HepG2 (cell line): ENCODE results near the gene KIF6. TPM values are rescaled to one million over a fixed set of nuclear protein-coding genes. Genes with fewer than 3 reads are reported as not detected.
A peak's percentile ranks its signal among the peaks of the same experiment; 100 is the strongest.

Experiments used
- ATAC-seq: fragments of 200-7000 bp; cut with Tn5 transposase; 3 replicates; pipeline ENCODE4 v1.9.1; 2020; ENCODE audit warnings: mild to moderate bottlenecking, moderate library complexity
- BruUV-seq: library from RNA; stranded (reverse); fragments of 400-500 nt; replicated peaks from 2 replicates; lab custom pipeline; 2021; lab: Mats Ljungman, UMichigan
- CTCF ChIA-PET: fragments of 300-600 bp; formaldehyde crosslinking; extraction: SDS; loops from one replicate; lab custom pipeline; 2021; ENCODE audit warnings: low total read pairs, inconsistent platforms, low intra/inter-chr PET ratio; lab: Yijun Ruan, JAX
- POLR2A ChIA-PET: fragments of 350-600 bp; sonication (Branson Sonifier 250); formaldehyde crosslinking; loops from one replicate; lab custom pipeline; 2020; ENCODE audit warnings: antibody characterized with exemption, inconsistent platforms; lab: Yijun Ruan, JAX
- DNase-seq: peaks from one replicate; pipeline ENCODE4 v3.0.0-alpha.2; 2015; ENCODE audit warnings: low spot score
- FAIRE-seq: peaks from 3 replicates; lab custom pipeline; 2011; peaks lifted over from hg19 to GRCh38; lab: Jason Lieb, UNC
- H2AFZ ChIP-seq: one replicate; pipeline ENCODE4 v1.6.1; 2011; ENCODE audit warnings: low read length, inconsistent platforms
- H3K27ac ChIP-seq: fragments of 300-600 bp; 3 replicates; pipeline ENCODE4 v1.8.0; 2011; ENCODE audit warnings: mixed run types, mild to moderate bottlenecking, mixed read lengths, low read length, inconsistent platforms; ENCODE audit not compliant: insufficient read depth; ENCODE audit errors: extremely low read length
- H3K27me3 ChIP-seq, 2 experiments: fragments of 200-600 bp in 1 of 2; 2 replicates in 1 of 2; 3 replicates in 1 of 2; pipeline versions ENCODE4 v1.6.0 to v1.8.0; 2011; ENCODE audit warnings: low read length in 2 of 2, mild to moderate bottlenecking in 2 of 2, moderate library complexity in 2 of 2, inconsistent platforms in 1 of 2; ENCODE audit not compliant: insufficient read depth in 2 of 2, control insufficient read depth in 1 of 2
- H3K36me3 ChIP-seq, 2 experiments: fragments of 200-600 bp in 1 of 2; replicated peaks in 1 of 2; 2 replicates in 1 of 2; 3 replicates in 1 of 2; pipeline versions ENCODE4 v1.5.1 to v1.8.0; 2011; ENCODE audit warnings: low read length in 2 of 2, inconsistent platforms in 1 of 2; ENCODE audit not compliant: insufficient read depth in 2 of 2, control insufficient read depth in 1 of 2
- H3K4me1 ChIP-seq: 2 replicates; pipeline ENCODE4 v1.5.1; 2012; ENCODE audit warnings: low read length, inconsistent platforms; ENCODE audit not compliant: insufficient read depth
- H3K4me2 ChIP-seq: 2 replicates; pipeline ENCODE4 v1.6.0; 2011; ENCODE audit warnings: low read depth, low read length, inconsistent platforms
- H3K4me3 ChIP-seq, 3 experiments: fragments of 200-600 bp in 1 of 3; sonication (generic), shearing (Covaris generic) in 1 of 3; replicated peaks in 1 of 3; 2 replicates each; pipeline ENCODE4 v1.5.1; 2011 to 2016; ENCODE audit warnings: low read length in 3 of 3, inconsistent platforms in 2 of 3, low read depth in 2 of 3, mild to moderate bottlenecking in 2 of 3, control low read depth in 1 of 3, mixed read lengths in 1 of 3; ENCODE audit not compliant: insufficient read depth in 1 of 3
- H3K79me2 ChIP-seq: one replicate; pipeline ENCODE4 v1.6.1; 2011; ENCODE audit warnings: low read length, inconsistent platforms; ENCODE audit not compliant: insufficient read depth
- H3K9ac ChIP-seq: 2 replicates; pipeline ENCODE4 v1.6.0; 2011; ENCODE audit warnings: mild to moderate bottlenecking, low read depth, low read length, inconsistent platforms; ENCODE audit not compliant: insufficient read depth
- H3K9me3 ChIP-seq: 2 replicates; pipeline ENCODE4 v1.5.1; 2012; ENCODE audit warnings: mild to moderate bottlenecking, low read length
- H4K20me1 ChIP-seq: 2 replicates; pipeline ENCODE4 v1.6.0; 2011; ENCODE audit warnings: inconsistent platforms, mild to moderate bottlenecking, low read length, moderate library complexity; ENCODE audit not compliant: insufficient read depth
- CREB1 ChIP-seq, 2 experiments: fragments of 450-650 bp in 1 of 2; IDR thresholded peaks; 2 replicates each; pipeline ENCODE4 v1.6.1; 2016 to 2017; ENCODE audit warnings: control low read depth in 1 of 2, mild to moderate bottlenecking in 1 of 2, missing compliant biosample characterization in 1 of 2, missing genetic modification characterization in 1 of 2
- EHMT2 ChIP-seq: fragments of 200-600 bp; sonication (generic); IDR thresholded peaks from 2 replicates; pipeline ENCODE4 v1.7.0; 2017; ENCODE audit warnings: antibody characterized with exemption, low read depth, low read length, borderline replicate concordance
- HNRNPL ChIP-seq: fragments of 200-400 bp; formaldehyde crosslinking; IDR thresholded peaks from 2 replicates; pipeline ENCODE4 v1.6.1; 2017; ENCODE audit warnings: mild to moderate bottlenecking, low read depth, low read length
- JUN ChIP-seq: sonication (generic); formaldehyde crosslinking; IDR thresholded peaks from 2 replicates; pipeline ENCODE4 v1.4.0; 2020; ENCODE audit warnings: mild to moderate bottlenecking, missing genetic modification reagents
- KLF16 ChIP-seq, 2 experiments: sonication (generic) in 1 of 2; formaldehyde crosslinking in 1 of 2; IDR thresholded peaks; 2 replicates each; pipeline versions ENCODE4 v1.6.1 to v1.8.0; 2016 to 2023; ENCODE audit warnings: missing genetic modification reagents in 2 of 2, missing compliant biosample characterization in 1 of 2
- SOX13 ChIP-seq, 3 experiments: fragments of 450-650 bp in 1 of 3; sonication (generic) in 1 of 3; formaldehyde crosslinking in 1 of 3; IDR thresholded peaks in 2 of 3; conservative IDR thresholded peaks in 1 of 3; 2 replicates each; pipeline versions ENCODE4 v1.5.0 to v1.6.1; 2016 to 2020; ENCODE audit warnings: antibody characterized with exemption in 1 of 3, mild to moderate bottlenecking in 1 of 3, missing compliant biosample characterization in 1 of 3, missing genetic modification reagents in 1 of 3, moderate library complexity in 1 of 3
- ZNF772 ChIP-seq: sonication (generic); formaldehyde crosslinking; IDR thresholded peaks from 2 replicates; pipeline ENCODE4 v1.5.0; 2020; ENCODE audit warnings: mild to moderate bottlenecking, missing genetic modification reagents
- WGBS: methylation state at CpG from one replicate; pipeline ENCODE4 v1.1.6; 2017; ENCODE audit warnings: low lambda C conversion rate; 5-methylcytosine and 5-hydroxymethylcytosine counted together
- in situ Hi-C: cut with HindIII; loops from 2 replicates; pipeline ENCODE4 v1.10.0; 2017; ENCODE audit warnings: low pct_unique_long_range_greater_than_20kb; ENCODE audit not compliant: extremely low pct_ligation_motif_present
- intact Hi-C: fragments of 100-400 bp; cut with micrococcal nuclease; formaldehyde crosslinking; loops from one replicate; pipeline ENCODE4 v1.10.0; 2022; ENCODE audit not compliant: unreplicated experiment
- polyA plus RNA-seq, 8 experiments: library from polyadenylated mRNA; depleted of rRNA in 3 of 8; stranded (reverse) in 7 of 8; unstranded in 1 of 8; fragments of >200 nt; fragmentation: Illumina TruSeq in 4 of 8; extraction: Trizol in 4 of 8; gene quantifications; 2 replicates each; pipeline versions ENCODE4 v1.2.1 to v1.2.3, GENCODE V29; 2011 to 2016; ENCODE audit warnings: low read depth in 4 of 8, missing spikeins in 1 of 8, mixed read lengths in 1 of 8; ENCODE audit not compliant: insufficient read depth in 1 of 8
- total RNA-seq, 5 experiments: library from RNA; depleted of rRNA; stranded (reverse); fragments of >200 nt; fragmentation: Illumina TruSeq; extraction: Trizol; gene quantifications; 2 replicates each; pipeline ENCODE4 v1.2.3, GENCODE V29; 2016; ENCODE audit warnings: low read depth in 1 of 5

Gene KIF6
- total and polyA plus RNA-seq, 2 of the 13 experiments (the other 11 are each of a cell fraction or from before 2014, with no cell fraction given), result 0.04 to 0.27 TPM

DNA sequence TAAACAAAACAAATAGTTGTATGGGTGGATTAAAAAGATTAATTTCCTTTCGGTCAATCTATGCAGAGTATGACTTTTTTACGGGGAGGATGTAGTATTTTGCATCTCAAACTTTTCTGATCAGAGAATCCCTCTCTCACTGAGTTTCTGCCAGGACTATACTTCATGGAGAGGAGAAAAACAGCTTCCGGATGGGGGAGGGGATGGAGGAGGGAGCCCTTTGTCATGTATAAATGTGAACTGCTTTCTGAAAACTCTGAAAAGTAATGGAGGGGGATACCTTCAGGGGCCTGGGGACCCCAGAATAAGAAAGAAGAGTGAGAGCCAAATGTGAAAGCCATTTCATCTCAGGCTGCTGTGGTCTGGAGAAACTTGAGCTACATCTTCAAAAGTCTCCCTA lies 229.6 kb downstream of the KIF6 start:
- Histone ChIP-seq H3K9ac (no peak overlapping the region), H3K9me3 (peaks cover 18% of the 10 kb centered on the region), H3K4me3 (no peak overlapping the region), H3K27me3 (no peaks in the 10 kb centered on the region), H3K4me2 (no peak overlapping the region), H2AFZ (no peak overlapping the region), H3K79me2 (no peaks in the 10 kb centered on the region), H3K36me3 (no peaks in the 10 kb centered on the region), H4K20me1 (no peaks in the 10 kb centered on the region), H3K4me1 (no peaks in the 10 kb centered on the region), H3K27ac (no peak overlapping the region)
- TF ChIP-seq ZNF772, result no peak
- TF ChIP-seq EHMT2, result no peak
- TF ChIP-seq JUN (CRISPR knock-in tag), result no peak
- no peak for TF ChIP-seq HNRNPL
- no peak for TF ChIP-seq KLF16 (CRISPR knock-in tag; IDR thresholded peaks at IDR 0.05)
- FAIRE-seq (no peak), DNase-seq (no peak), ATAC-seq (no peak)
- intact Hi-C loops, result loop anchor here (5.0 kb wide), 1 partner anchor 578 kb away; no protein-coding TSS in a partner anchor
- 31% methylated on average over 3 of the region's 3 CpGs for WGBS
- ChIA-PET POLR2A (no interaction called here), CTCF (no interaction called here)
- in situ Hi-C loops, result no loop called here
- BruUV-seq, result no TSS peak

DNA sequence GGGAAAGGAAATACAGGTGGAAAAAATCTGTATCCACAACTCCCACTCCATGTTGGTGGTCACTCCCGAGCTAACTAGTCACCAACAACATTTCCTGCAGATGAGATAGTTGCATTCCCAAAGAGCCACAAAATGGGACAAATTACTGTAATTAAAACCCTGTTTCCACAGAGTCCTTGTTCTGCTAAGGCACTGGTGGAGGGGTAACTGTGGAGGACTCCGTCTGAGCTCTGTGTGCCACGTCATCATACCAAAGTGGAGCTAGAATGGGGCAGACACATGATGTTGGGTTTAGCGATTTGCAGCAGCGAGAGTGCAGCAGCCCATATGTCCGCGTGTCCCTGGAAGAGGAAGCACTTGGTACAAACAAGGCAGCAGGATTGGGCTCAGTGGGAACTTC lies 230.2 kb downstream of the KIF6 start:
- H3K36me3 ChIP-seq, result no peaks in the 10 kb centered on the region
- no peak overlapping the region for H3K4me2 ChIP-seq
- FAIRE-seq (no peak), ATAC-seq (no peak), DNase-seq (no peak)
- no peaks in the 10 kb centered on the region for H4K20me1 ChIP-seq
- no peaks in the 10 kb centered on the region for H3K79me2 ChIP-seq
- in situ Hi-C loops, result no loop called here
- peaks cover 12% of the 10 kb centered on the region for H3K9me3 ChIP-seq
- intact Hi-C loops, result loop anchor here (5.0 kb wide), 1 partner anchor 578 kb away; no protein-coding TSS in a partner anchor
- no TSS peak for BruUV-seq
- no peak overlapping the region for H2AFZ ChIP-seq
- CTCF ChIA-PET, result no interaction called here
- TF ChIP-seq SOX13 (IDR thresholded peaks at IDR 0.05) (no peak), SOX13 (CRISPR knock-in tag; conservative IDR thresholded peaks at IDR 0.05 in 1 of 2, IDR thresholded peaks at IDR 0.05 in 1 of 2) (no peak), CREB1 (IDR thresholded peaks at IDR 0.05) (peak; percentile 75), CREB1 (CRISPR knock-in tag; IDR thresholded peaks at IDR 0.05) (no peak)
- H3K9ac ChIP-seq, result no peak overlapping the region
- POLR2A ChIA-PET, result no interaction called here
- H3K27me3 ChIP-seq, result no peaks in the 10 kb centered on the region
- H3K4me3 ChIP-seq, result no peak overlapping the region
- WGBS, result 22% methylated on average over 7 of the region's 7 CpGs
- no peak overlapping the region for H3K27ac ChIP-seq
- no peaks in the 10 kb centered on the region for H3K4me1 ChIP-seq
